ENCODE data around the gene MCU.
"Not testable (repeated sequence)": the region's sequence is repeated elsewhere in the genome, so short reads cannot be mapped to it uniquely, and the experiment has no call there.

Gene MCU

GRCh38 chr10:72921147-72921683 lies 229.3 kb downstream of the MCU start:
- not testable (repeated sequence) for H3K27ac ChIP-seq; DNase-seq (ENCODE audit: low read depth, low spot score)

DNA sequence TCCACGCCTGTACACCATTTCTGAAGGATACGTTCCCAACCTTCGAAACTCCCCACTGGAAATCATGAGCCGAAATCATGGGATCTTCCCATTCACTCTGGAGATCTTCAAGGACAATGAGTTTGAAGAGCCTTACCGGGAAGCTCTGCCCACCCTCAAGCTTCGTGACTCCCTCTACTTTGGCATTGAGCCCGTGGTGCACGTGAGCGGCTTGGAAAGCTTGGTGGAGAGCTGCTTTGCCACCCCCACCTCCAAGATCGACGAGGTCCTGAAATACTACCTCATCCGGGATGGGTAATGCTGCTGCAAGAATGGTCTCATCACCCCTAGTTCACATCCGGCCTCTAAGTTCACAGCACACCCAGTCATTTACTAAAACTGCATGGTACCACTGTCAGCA lies 232.4 kb downstream of the MCU start:
- no peak for DNase-seq (ENCODE audit: low read depth, low spot score)

GRCh38 chr10:72925951-72926465 lies 234.1 kb downstream of the MCU start:
- no peak for DNase-seq (ENCODE audit: low read depth, low spot score)
- no peak overlapping the region for H3K27ac ChIP-seq

More for the DNA sequence above, 232.4 kb downstream of the MCU start:
- H3K27ac ChIP-seq: no peak overlapping the region

DNA sequence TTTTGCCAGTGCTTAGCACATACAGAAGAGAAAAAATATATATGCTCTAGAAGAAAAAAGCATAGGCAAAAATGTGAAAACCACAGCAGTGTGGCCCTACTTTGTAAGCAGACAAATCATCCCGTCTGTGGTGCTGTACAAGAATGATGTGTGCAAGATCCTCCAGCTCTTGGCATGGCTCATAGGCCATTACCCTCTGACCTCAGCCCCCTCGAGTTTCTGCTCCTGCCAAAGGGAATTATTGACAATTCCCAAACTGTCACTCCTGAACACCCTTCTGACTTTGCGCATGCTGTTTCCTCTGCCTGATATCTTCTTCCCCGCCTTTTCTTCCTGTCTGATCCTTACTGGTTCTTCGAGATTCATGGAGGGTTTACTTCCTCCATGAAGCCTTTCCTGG lies 235.5 kb downstream of the MCU start:
- no peak overlapping the region for H3K27ac ChIP-seq
- DNase-seq (ENCODE audit: low read depth, low spot score): no peak

DNA sequence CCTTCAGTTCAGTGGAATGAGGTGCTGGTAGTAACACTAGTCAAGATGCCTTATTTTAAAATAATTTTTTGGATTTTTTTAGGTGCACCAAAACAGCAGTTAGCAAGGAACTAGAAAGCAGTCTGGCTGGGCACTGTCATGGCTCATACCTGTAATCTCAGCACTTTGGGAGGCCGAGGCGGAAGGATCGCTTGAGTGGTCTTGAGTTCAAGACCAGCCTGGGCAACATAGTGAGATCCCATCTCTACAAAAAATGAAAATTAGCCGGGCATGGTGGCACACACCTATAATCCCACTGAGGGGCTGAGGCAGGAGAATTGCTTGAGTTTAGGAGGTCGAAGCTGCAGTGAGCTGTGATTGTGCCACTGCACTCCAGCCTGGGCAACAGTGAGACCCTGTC lies 236.9 kb downstream of the MCU start:
- no peak for DNase-seq (ENCODE audit: low read depth, low spot score)
- no peak overlapping the region for H3K27ac ChIP-seq

DNA sequence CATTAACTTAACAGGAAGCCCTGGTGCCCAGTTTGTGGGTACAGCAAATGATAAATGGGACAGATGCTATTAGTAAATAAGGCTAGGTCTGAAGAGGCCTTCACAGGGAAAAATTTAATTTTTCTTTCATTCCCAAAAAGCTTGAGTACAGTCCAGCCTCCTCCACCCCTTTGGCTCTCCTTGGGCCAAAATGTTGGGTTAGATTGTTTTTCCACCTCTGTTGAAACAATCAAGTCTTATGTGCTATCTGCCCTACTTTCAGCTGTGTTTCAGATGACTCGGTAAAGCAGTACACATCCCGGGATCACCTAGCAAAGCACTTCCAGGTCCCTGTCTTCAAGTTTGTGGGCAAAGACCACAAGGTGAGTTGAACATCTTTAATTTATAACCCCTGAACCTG lies 238.3 kb downstream of the MCU start:
- H3K27ac ChIP-seq: no peak overlapping the region
- no peak for DNase-seq (ENCODE audit: low read depth, low spot score)

DNA sequence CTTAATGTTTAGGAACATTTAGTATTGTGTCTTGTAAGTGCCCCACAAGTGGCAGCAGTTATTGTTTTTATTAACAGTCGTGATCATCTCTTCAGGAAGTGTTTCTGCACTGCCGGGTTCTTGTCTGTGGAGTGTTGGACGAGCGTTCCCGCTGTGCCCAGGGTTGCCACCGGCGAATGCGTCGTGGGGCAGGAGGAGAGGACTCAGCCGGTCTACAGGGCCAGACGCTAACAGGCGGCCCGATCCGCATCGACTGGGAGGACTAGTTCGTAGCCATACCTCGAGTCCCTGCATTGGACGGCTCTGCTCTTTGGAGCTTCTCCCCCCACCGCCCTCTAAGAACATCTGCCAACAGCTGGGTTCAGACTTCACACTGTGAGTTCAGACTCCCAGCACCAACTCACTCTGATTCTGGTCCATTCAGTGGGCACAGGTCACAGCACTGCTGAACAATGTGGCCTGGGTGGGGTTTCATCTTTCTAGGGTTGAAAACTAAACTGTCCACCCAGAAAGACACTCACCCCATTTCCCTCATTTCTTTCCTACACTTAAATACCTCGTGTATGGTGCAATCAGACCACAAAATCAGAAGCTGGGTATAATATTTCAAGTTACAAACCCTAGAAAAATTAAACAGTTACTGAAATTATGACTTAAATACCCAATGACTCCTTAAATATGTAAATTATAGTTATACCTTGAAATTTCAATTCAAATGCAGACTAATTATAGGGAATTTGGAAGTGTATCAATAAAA lies 240.5 kb downstream of the MCU start:
- DNase-seq (ENCODE audit: low read depth, low spot score): no peak
- no peak overlapping the region for H3K27ac ChIP-seq

DNA sequence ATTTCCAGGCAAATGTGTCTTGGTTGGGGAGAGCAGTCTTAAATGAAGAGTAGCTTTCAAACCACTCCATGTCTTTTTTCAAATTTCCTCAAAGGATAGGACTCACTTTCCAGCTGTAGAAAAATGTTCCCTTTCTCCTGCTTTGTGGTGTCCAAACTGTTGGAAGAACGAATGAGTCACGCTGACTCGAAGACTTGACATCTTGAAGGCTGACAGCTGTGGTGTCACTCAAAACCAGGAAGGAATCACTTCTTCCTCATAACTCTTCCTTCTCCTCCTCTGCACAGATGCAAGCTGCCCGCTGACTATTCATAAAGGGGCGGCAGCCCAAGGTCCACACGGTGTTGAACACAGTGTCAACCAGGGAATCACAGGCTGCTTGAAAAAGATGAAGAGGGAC lies 243.4 kb downstream of the MCU start:
- DNase-seq (ENCODE audit: low read depth, low spot score): no peak
- H3K27ac ChIP-seq: no peak overlapping the region

Measured in epithelial cell of prostate (primary cell).